ENCODE measurements around the gene NCEH1. TPM values are rescaled to one million over a fixed set of nuclear protein-coding genes. Genes with fewer than 3 reads are reported as not detected.

Gene NCEH1
- total RNA-seq, 1 donor from 2014 or later, result 2.3 TPM

- Mint-ChIP-seq H3K9me3 (peaks cover 3% of the 10 kb centered on the region), H3K27ac (ENCODE audit: unreplicated experiment) (no peak overlapping the region), H3K4me1 (no peaks in the 10 kb centered on the region), H3K4me3 (no peak overlapping the region), H3K36me3 (ENCODE audit: low read depth) (no peaks in the 10 kb centered on the region), H3K27me3 (ENCODE audit: low read depth) (no peaks in the 10 kb centered on the region)
- TF ChIP-seq, protein P1, sequence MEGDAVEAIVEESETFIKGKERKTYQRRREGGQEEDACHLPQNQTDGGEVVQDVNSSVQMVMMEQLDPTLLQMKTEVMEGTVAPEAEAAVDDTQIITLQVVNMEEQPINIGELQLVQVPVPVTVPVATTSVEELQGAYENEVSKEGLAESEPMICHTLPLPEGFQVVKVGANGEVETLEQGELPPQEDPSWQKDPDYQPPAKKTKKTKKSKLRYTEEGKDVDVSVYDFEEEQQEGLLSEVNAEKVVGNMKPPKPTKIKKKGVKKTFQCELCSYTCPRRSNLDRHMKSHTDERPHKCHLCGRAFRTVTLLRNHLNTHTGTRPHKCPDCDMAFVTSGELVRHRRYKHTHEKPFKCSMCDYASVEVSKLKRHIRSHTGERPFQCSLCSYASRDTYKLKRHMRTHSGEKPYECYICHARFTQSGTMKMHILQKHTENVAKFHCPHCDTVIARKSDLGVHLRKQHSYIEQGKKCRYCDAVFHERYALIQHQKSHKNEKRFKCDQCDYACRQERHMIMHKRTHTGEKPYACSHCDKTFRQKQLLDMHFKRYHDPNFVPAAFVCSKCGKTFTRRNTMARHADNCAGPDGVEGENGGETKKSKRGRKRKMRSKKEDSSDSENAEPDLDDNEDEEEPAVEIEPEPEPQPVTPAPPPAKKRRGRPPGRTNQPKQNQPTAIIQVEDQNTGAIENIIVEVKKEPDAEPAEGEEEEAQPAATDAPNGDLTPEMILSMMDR (conservative IDR thresholded peaks at IDR 0.05), result no peak
- no peak for DNase-seq (ENCODE audit: low read depth, low spot score)
These were observed 96.3 kb downstream of the NCEH1 start for GRCh38 chr3:172614340-172615274.

DNA sequence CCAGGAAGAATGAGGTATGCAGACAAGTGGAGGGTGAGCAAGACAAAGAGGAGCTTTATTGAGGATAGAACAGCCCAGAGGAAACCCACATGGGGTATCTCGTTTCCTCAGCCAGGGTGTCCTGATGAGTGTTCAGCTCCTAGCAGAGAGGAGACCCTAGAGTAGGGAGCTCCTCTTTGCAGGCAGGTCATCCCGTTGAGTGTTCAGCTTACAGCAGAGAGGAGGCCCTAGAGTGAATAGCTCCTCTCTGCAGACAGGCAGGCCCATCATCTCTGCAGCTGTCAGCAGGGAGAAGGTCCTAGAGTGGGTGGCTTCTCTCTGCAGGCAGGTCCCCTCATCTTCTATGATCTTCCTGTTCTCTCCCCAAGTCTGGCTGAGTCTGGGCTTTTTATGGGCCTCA is 97.0 kb downstream of the NCEH1 start:
- Mint-ChIP-seq H3K27ac (ENCODE audit: unreplicated experiment) (peak overlapping the region; percentile 35), H3K9me3 (peaks cover 3% of the 10 kb centered on the region), H3K27me3 (ENCODE audit: low read depth) (no peaks in the 10 kb centered on the region), H3K4me3 (no peak overlapping the region), H3K4me1 (no peaks in the 10 kb centered on the region), H3K36me3 (ENCODE audit: low read depth) (no peaks in the 10 kb centered on the region)
- TF ChIP-seq, protein P1 (conservative IDR thresholded peaks at IDR 0.05), result no peak
- DNase-seq (ENCODE audit: low read depth, low spot score), result no peak

DNA sequence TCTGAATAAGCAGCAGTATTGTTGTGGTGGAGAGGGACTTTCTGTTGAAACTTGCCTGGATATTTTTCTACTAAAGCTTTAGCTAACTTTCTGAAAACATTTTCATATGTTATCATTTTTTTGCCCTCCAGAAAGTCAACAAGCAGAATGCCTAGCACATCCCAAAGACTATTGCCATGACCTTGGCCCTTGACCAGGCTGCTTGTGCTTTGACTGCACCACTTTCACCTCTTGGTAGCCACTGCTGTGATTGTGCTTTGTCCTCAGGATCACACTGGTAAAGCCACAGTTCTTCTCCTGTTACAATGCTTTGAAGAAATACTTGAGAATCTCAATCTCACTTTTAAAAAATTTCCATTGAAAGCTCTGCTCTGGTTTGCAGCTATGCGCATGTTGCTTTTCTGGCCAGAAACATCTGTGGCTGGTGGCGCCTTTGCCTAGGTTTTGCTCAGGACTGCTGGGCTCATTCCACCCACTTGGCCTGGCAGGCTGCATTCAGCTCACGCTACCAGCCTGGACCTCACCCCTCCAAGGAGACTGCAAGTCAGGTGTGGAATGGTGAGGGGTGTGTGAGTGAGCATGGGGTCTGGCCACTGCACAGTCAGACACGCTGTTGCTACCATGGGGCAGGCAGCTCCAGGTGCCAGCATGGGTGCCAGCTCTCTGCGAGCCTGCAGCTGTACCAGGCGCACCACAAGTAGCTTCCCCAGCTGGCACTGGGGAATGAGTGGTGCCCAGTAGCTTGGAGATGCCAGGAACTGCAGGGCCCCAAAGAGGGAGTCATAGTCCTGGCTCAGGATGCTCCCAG is 97.8 kb downstream of the NCEH1 start:
- Mint-ChIP-seq H3K27me3 (ENCODE audit: low read depth) (no peaks in the 10 kb centered on the region), H3K9me3 (peaks cover 3% of the 10 kb centered on the region), H3K4me1 (peaks cover 4% of the 10 kb centered on the region), H3K4me3 (no peak overlapping the region), H3K27ac (ENCODE audit: unreplicated experiment) (no peak overlapping the region), H3K36me3 (ENCODE audit: low read depth) (no peaks in the 10 kb centered on the region)
- TF ChIP-seq, protein P1 (conservative IDR thresholded peaks at IDR 0.05), result no peak
- no peak for DNase-seq (ENCODE audit: low read depth, low spot score)

GRCh38 chr3:172609750-172610149 is 101.1 kb downstream of the NCEH1 start:
- DNase-seq (ENCODE audit: low read depth, low spot score), result no peak
- peaks cover 3% of the 10 kb centered on the region for H3K9me3 Mint-ChIP-seq
- no peak overlapping the region for H3K27ac Mint-ChIP-seq (ENCODE audit: unreplicated experiment)
- H3K27me3 Mint-ChIP-seq (ENCODE audit: low read depth), result no peaks in the 10 kb centered on the region
- TF ChIP-seq, protein P1 (conservative IDR thresholded peaks at IDR 0.05), result no peak
- H3K4me1 Mint-ChIP-seq, result peaks cover 11% of the 10 kb centered on the region
- H3K36me3 Mint-ChIP-seq (ENCODE audit: low read depth), result no peaks in the 10 kb centered on the region
- H3K4me3 Mint-ChIP-seq, result no peak overlapping the region

DNA sequence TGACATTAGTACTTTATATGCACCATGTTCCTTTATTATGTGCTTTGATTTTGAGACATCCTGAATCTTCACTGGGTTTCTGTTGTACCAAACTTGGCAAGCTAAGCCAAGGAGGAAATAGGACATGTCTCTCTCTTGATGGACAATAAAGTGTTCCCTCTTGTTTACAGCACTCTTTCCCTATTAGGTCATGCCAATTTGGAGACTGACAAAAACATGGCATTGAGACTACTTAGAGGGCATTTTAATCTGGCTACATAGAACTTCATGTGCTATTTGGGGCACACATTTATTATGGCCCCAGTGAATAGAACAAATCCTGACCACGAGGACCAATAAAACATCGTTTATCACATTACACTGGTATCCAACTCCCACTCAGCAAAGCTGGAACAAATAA is 102.3 kb downstream of the NCEH1 start:
- no peak for DNase-seq (ENCODE audit: low read depth, low spot score)
- Mint-ChIP-seq H3K4me1 (peaks cover 11% of the 10 kb centered on the region), H3K27me3 (ENCODE audit: low read depth) (no peaks in the 10 kb centered on the region), H3K9me3 (peaks cover 3% of the 10 kb centered on the region), H3K36me3 (ENCODE audit: low read depth) (no peaks in the 10 kb centered on the region), H3K4me3 (no peak overlapping the region), H3K27ac (ENCODE audit: unreplicated experiment) (no peak overlapping the region)
- TF ChIP-seq, protein P1 (conservative IDR thresholded peaks at IDR 0.05), result no peak

Data from neural crest cell (in vitro differentiated cells).